Hippocampal formation (tissue), 2 donors: ENCODE measurements around the gene TM6SF1.

Experiments used
- DNase-seq, 2 donors: peaks; one replicate each; lab custom pipeline; 2025; lab: John Stamatoyannopoulos, UW

Gene TM6SF1

DNA sequence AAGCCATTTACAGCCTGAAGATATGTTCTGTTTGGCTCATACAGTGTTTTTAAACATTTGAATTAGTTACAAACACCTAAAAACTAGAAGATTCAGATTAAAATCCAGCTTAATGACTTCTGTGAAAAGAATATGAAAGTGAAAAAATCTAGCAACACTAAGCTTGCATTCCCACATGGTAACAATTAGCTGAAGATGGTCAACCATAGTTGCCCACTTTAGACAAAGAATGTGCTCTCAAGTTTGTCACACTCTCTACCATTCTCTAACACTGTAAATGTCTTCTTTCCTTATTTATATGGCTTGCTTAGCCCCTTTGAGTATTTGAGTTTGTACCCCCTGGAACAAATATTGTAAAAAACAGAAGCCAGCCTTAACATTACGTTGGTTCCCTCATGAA, 67.4 kb downstream of the TM6SF1 start:
- no peak for DNase-seq

DNA sequence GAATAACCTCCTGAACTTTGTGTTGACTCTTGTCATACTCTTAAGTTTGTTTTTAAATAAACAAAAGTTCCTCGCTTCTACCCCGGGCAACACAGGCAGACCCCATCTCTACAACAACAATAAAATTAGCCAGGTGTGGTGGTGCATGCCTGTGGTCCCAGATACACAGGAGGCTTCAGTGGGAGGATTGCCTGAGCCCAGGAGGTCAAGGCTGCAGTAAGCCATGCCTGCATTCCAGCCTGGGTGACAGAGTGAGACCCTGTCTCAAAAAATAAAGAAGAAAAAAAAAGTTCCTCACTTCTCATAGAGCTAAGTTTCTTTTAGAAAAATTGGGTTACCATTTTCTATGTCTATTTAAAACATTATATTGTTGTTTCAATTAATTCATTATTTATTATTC, 70.9 kb downstream of the TM6SF1 start:
- DNase-seq, result no peak

DNA sequence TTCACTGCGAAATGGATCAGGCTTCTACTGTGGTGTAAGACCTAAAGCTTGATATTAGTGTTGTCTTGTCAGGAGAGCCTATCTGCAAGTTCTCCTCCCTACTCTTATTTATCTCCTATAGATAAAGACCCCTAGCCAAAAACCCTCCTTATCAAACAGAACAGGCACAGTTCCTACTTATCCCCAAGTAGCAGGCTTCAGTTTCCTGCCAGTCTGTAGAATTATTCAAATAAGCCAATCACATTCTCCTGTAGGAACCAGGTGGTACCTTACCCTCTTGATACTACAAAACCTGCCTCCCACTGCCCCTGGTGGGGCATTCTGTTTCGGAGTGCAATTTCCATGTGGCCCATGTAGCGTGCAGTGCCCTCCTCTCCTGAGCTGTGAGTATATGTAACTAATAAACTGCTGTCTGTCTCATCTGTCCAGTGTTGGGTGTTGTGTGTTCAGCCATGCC, 71.5 kb downstream of the TM6SF1 start:
- no peak for DNase-seq

DNA sequence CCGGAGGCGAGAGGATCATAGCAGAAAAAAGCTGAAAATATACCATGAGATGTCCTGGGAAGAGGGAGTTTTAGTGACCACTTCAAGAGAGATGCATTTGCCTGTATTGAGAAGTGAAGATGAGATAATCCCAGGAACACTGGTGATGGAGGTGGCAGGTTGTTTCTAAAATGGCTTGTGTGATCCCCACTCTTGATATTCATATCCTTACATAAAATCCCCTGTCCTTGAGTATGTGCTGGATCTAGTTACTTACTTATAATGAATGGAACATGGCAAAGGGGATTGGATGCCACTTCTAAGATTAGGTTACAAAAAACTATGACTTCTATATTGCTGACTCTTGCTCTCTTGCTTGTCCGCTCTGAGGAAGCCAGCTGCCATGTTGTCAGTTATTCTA, 78.1 kb downstream of the TM6SF1 start:
- DNase-seq, result no peak
